Fibroblast of skin of left biceps (primary cell): ENCODE data around the gene ALX4.

Source experiments
- DNase-seq, 2 experiments: peaks; one replicate each; pipeline ENCODE4 v3.0.0-alpha.2; 2013; ENCODE audit warnings: low read depth in 2 of 2

The ALX4 gene

GRCh38 chr11:44244639-44245310 is 65.2 kb downstream of the ALX4 start:
- no peak for DNase-seq

DNA sequence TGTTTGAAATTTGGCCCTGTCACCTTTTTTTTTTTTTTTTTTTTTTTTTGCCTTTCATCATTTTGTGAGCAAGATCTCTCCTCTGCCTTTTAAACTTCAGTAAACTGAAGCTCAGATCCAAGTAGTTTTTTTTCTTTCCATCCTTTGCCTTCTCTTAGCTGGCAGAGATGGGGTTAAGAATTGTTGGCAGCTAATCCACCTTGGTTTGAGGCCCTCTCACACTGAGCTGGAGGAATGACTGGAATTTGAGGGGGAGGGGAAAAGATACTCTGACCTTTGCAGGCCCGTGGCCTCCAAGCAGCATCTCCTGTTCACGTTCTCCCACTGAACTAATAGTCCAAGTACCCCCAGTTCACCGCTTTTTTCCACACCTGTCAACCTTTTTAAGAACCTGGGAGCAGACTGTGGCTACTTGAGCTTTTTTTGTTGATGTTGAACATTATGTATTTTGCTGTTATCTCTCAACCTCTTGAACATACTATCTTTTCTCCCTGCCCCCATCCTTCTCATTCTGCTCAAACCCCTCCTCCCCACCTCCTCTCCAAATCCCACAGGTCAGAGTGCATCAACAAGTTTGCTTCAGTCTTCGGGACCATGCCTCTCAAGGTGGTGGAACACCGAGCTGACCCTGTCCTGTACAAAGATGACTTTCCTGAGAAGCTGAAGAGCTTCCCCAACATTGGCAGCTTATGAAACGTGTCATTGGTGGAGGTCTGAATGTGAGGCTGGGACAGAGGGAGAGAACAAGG is 66.2 kb downstream of the ALX4 start:
- DNase-seq, result peak in 1 of 2 experiments; percentile 33

DNA sequence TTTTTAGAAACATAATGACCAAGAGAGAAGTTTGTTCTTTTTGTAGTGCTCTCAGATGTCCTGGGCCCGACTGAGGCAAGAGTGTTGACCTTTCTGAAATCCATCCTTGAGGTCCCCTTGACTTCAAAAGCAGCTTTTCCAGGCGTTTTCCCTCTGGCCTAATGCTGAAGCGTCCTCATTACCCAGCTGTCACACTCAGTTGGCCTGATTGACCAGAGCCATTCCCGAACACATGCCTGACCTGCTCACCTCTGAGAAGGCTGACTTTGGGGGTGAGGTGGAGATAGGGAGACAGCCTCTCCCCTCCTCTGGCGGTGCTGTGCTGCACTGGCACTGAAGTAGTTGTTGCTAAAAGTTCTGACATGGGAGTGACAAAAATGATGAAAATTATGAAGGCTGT is 66.9 kb downstream of the ALX4 start:
- DNase-seq, result no peak

- no peak for DNase-seq
These were observed 68.1 kb downstream of the ALX4 start for GRCh38 chr11:44241851-44242250.

- no peak for DNase-seq
These were observed 72.8 kb downstream of the ALX4 start for GRCh38 chr11:44237156-44237555.

GRCh38 chr11:44236296-44236695 is 73.6 kb downstream of the ALX4 start:
- no peak for DNase-seq

DNA sequence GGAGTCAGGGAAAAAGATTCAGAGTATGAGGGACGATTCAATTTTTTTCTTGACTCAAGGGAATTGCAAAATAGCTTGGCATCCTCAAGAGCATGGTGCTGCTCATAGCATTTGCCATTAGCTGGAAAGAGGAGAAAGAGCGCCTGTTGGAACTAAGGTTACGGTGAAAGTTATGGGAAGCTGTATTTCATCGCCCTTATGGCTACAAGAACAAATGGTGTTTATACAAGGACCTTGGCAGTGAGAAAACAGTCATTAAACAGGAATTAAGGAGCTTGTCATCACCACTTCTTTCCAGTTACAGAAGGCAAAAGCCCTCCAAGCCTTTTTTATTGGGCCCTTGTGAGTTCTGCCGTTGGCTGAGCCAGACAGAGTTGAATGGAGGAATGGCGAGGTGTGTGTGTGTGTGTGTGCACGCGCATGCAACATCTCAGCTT is 74.2 kb downstream of the ALX4 start:
- DNase-seq, result peak; percentile 65 to 72

DNA sequence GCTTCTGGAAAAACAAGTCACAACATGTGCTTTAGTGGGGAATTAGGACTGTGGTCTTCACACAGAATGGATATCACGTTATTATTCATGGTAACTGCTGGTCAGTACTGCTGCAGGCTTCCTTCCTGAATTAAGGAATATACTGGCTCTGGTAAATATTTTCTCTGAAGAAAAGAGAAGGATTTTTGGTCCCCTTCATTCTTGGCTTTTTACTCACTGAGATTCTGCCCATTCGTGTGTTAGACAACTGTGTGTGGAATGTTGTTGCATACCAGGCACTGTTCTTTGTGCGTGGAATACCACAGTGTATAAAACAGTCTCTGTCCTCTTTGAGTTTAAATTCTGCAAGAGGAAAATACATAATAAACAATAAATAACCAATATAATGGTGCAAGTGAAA is 80.3 kb downstream of the ALX4 start:
- no peak for DNase-seq

DNA sequence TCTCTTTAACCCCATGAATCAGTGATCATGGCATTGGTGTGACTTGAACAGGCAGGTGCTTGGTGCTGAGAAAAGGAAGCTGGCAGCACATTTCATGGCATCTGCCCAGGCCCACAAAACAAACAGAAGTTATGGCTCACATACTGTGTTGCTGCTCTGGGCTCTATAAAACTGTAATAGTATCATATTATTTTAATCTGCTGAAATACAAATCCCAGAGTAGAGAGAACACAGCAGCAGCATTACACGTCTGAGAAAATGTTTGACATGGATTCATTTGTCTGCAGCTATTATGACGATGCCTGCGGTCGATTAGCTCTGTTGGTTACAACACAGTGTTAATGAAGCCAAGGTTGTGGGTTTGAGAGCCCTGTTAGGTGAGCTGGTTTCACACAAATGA is 80.8 kb downstream of the ALX4 start:
- DNase-seq, result no peak

- no peak for DNase-seq
These were observed 81.6 kb downstream of the ALX4 start for GRCh38 chr11:44228379-44228778.

- DNase-seq, result no peak
These were observed 83.0 kb downstream of the ALX4 start for GRCh38 chr11:44226945-44227344.

DNA sequence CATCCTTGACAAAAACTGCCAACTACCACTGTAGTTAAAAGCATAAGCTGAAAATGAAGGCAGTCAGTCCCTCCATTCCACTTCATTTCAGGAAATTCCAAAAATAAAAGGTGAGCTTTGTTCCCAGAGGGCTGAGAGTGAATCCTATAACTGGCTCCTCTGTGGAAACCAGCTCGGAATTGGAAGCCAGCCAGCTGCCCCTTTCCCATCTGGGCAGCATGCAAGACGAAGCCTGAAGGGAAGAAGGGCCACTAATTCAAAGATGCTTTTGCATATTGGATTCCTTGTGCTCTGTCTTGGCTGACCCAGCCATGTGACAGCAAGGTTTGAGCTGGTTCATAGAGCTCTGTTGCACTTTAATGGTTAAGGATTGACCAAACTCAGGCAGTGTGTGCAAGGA is 83.4 kb downstream of the ALX4 start:
- no peak for DNase-seq

DNA sequence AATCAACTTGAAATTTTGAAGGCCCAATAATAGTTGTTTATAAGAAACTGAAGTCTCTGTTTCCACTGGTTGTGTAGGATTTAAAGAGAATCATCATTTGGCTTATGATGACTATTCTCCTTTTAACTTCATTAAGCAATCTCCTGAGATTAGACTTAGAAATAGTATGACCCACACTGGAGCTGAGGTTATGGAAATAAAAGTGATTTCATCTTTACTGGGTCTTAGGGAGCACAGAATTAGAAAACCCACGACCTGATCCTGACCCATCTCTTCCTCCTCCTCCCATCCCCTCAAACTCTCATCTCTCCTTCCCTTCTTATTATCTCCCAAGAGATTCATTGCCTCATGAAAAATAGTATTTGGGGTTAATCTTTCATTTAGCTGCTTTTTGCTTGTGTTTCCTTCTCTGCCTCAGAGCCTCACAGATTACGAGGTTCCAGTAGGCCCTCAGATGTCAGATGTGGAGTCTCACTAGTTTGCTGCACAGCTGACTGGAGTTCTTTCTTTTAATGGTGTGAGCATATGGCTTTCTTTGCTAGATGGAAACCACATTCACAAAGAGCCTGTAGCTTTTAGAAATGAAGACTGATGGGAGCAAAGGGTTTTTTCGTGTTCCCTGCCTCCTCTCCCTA is 85.0 kb downstream of the ALX4 start:
- no peak for DNase-seq

DNA sequence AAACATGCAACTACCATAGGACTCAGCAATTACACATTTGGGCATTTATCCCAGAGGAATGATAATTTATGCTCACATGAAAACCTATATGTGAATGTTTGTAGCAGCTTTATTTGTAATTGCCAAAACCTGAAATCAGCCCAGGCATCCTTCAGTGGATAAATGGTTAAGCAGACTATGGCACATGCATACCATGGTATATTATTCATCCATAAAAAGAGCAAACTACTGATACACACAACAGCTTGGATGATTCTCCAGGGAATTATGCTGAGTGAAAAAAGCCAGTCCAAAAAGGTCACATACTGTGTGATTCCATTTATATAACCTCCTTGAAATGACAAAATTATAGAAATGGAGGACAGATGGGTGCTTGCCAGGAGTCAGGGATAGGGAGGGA is 86.7 kb downstream of the ALX4 start:
- peak; percentile 52 to 69 for DNase-seq

- no peak for DNase-seq
These were observed 87.9 kb downstream of the ALX4 start for GRCh38 chr11:44221992-44222391.

- peak in 1 of 2 experiments; percentile 17 for DNase-seq
These were observed 88.5 kb downstream of the ALX4 start for GRCh38 chr11:44221456-44221855.

GRCh38 chr11:44219830-44220796 is 89.8 kb downstream of the ALX4 start:
- DNase-seq, result no peak

DNA sequence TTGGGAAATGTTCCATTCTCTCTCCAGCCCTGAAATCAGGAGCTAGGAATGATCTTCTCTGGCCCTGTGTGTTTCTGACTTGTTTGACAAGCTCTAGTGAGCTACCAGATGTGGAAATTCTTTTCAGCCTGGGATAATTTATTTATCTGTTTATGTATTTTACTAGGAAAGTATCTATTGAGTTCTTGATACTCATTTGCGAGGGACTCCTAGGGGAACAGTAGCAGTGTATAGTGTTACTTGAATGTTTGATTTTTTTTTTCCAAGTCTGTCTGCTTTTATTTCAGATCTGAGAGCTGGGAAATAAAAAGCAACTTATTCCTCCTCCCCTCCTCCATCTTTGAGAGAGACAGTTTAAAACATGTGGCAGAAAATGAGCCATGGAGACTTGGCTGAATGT is 92.5 kb downstream of the ALX4 start:
- no peak for DNase-seq

- DNase-seq, result no peak
These were observed 96.8 kb downstream of the ALX4 start for GRCh38 chr11:44213148-44213547.

DNA sequence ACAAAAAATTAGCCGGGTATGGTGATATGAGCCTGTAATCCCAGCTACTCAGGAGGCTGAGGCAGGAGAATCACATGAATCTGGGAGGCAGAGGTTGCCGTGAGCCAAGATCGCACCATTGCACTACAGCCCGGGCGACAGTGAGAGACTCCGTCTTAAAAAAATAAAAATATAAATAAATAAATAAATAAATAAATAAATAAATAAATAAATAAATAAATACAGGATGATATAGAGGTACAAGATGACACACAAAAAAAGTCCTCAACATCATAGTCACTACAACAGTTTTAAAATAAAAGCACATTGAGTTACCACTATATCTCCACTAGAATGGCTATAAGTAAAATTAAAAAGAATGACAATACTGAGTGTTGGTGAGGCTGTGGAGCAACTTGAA is 97.8 kb downstream of the ALX4 start:
- no peak for DNase-seq
